K562 (cell line): ENCODE measurements around the gene SLC5A6. TPM values are rescaled to one million over a fixed set of nuclear protein-coding genes. Genes with fewer than 3 reads are reported as not detected.

Experiments used
- ATAC-seq: fragments of 200-7000 bp; cut with Tn5 transposase; 3 replicates; pipeline ENCODE4 v1.9.1; 2020; ENCODE audit warnings: moderate library complexity
- BruUV-seq: library from RNA; stranded (reverse); fragments of 400-500 nt; replicated peaks from 2 replicates; lab custom pipeline; 2021; lab: Mats Ljungman, UMichigan
- CTCF ChIA-PET: fragments of 300-600 bp; formaldehyde crosslinking; extraction: SDS; loops from one replicate; lab custom pipeline; 2021; ENCODE audit warnings: low intra/inter-chr PET ratio; lab: Yijun Ruan, JAX
- POLR2A ChIA-PET: fragments of 300-600, 350-650 bp; sonication (Branson Sonifier 250); formaldehyde crosslinking; extraction: SDS; loops from one replicate; lab custom pipeline; 2021; ENCODE audit warnings: antibody characterized with exemption, inconsistent platforms; lab: Yijun Ruan, JAX
- DNase-seq, 4 experiments: peaks; one replicate each; pipeline versions ENCODE4 v3.0.0 to v3.0.0-alpha.2; 2011 to 2018; ENCODE audit warnings: low spot score in 3 of 4, mixed read lengths in 3 of 4; ENCODE audit errors: extremely low read depth in 1 of 4
- FAIRE-seq: peaks from 2 replicates; lab custom pipeline; 2011; peaks lifted over from hg19 to GRCh38; lab: Jason Lieb, UNC
- H2AFZ ChIP-seq: 2 replicates; pipeline ENCODE4 v1.6.0; 2011; ENCODE audit warnings: low read depth, low read length, control low read depth, inconsistent platforms
- H3K27ac ChIP-seq: fragments of 200-600 bp; 3 replicates; pipeline ENCODE4 v1.8.0; 2011; ENCODE audit warnings: low read depth, mild to moderate bottlenecking, control low read depth, inconsistent platforms, low read length, moderate library complexity, mixed read lengths; ENCODE audit errors: extremely low read depth
- H3K27me3 ChIP-seq, 2 experiments: fragments of 300-600 bp in 1 of 2; 2 replicates in 1 of 2; 3 replicates in 1 of 2; pipeline versions ENCODE4 v1.6.0 to v1.8.0; 2011; ENCODE audit warnings: inconsistent platforms in 2 of 2, low read length in 2 of 2, mild to moderate bottlenecking in 1 of 2, mixed read lengths in 1 of 2, moderate library complexity in 1 of 2; ENCODE audit not compliant: control insufficient read depth in 2 of 2, insufficient read depth in 2 of 2
- H3K36me3 ChIP-seq: fragments of 300-600 bp; 3 replicates; pipeline ENCODE4 v1.8.0; 2011; ENCODE audit warnings: mild to moderate bottlenecking, low read length, inconsistent platforms; ENCODE audit not compliant: control insufficient read depth, insufficient read depth
- H3K4me1 ChIP-seq, 2 experiments: fragments of 200-600 bp in 1 of 2; replicated peaks in 1 of 2; 2 replicates in 1 of 2; 3 replicates in 1 of 2; pipeline versions ENCODE4 v1.5.1 to v1.8.0; 2011; ENCODE audit warnings: inconsistent platforms in 2 of 2, low read length in 2 of 2, mild to moderate bottlenecking in 1 of 2, mixed read lengths in 1 of 2, moderate library complexity in 1 of 2; ENCODE audit not compliant: control insufficient read depth in 2 of 2, insufficient read depth in 2 of 2
- H3K4me2 ChIP-seq: 2 replicates; pipeline ENCODE4 v1.6.1; 2011; ENCODE audit warnings: low read length, control low read depth, inconsistent platforms, mixed read lengths; ENCODE audit not compliant: insufficient read depth
- H3K4me3 ChIP-seq: fragments of 200-600 bp; sonication (generic), shearing (Covaris generic); 2 replicates; pipeline ENCODE4 v1.5.1; 2016; ENCODE audit warnings: control low read depth, inconsistent platforms
- H3K79me2 ChIP-seq: fragments of 200-600 bp; 3 replicates; pipeline ENCODE4 v1.8.0; 2011; ENCODE audit warnings: low read length, inconsistent platforms; ENCODE audit not compliant: control insufficient read depth, insufficient read depth
- H3K9ac ChIP-seq, 2 experiments: 2 replicates each; pipeline versions ENCODE4 v1.6.0 to v1.6.1; 2011; ENCODE audit warnings: low read depth in 2 of 2, low read length in 2 of 2, control low read depth in 1 of 2, inconsistent platforms in 1 of 2, mild to moderate bottlenecking in 1 of 2, mixed read lengths in 1 of 2; ENCODE audit not compliant: insufficient read depth in 1 of 2
- H3K9me1 ChIP-seq: one replicate; pipeline ENCODE4 v1.6.0; 2011; ENCODE audit warnings: inconsistent platforms, mild to moderate bottlenecking, low read length, moderate library complexity; ENCODE audit not compliant: control insufficient read depth, insufficient read depth
- H3K9me3 ChIP-seq: replicated peaks from 2 replicates; pipeline ENCODE4 v1.5.1; 2011; ENCODE audit warnings: low read depth, low read length, inconsistent platforms; ENCODE audit not compliant: control insufficient read depth, insufficient read depth
- H4K20me1 ChIP-seq: replicated peaks from 2 replicates; pipeline ENCODE4 v1.6.1; 2011; ENCODE audit warnings: low read length, inconsistent platforms, mixed read lengths; ENCODE audit not compliant: control insufficient read depth, insufficient read depth
- CHD2 ChIP-seq: IDR thresholded peaks from 2 replicates; pipeline ENCODE4 v1.6.1; 2011; ENCODE audit warnings: low read depth, low read length
- CHD7 ChIP-seq: fragments of 200-600 bp; sonication (generic); IDR thresholded peaks from one replicate; pipeline ENCODE4 v1.6.1; 2012; ENCODE audit warnings: mild to moderate bottlenecking, low read depth, low read length, inconsistent platforms
- CREB1 ChIP-seq, 2 experiments: sonication (generic) in 1 of 2; formaldehyde crosslinking in 1 of 2; IDR thresholded peaks; 2 replicates each; pipeline versions ENCODE4 v1.6.1 to v1.8.0; 2012 to 2022; ENCODE audit warnings: inconsistent platforms in 1 of 2, mild to moderate bottlenecking in 1 of 2, missing genetic modification reagents in 1 of 2, moderate library complexity in 1 of 2
- ELF2 ChIP-seq: fragments of 250-450 bp; sonication (Bioruptor Pico); IDR thresholded peaks from 2 replicates; pipeline ENCODE4 v1.5.0; 2021; ENCODE audit warnings: mild to moderate bottlenecking
- EZH2 ChIP-seq: IDR thresholded peaks from 2 replicates; pipeline ENCODE4 v1.6.1; 2012; ENCODE audit warnings: low read depth, mild to moderate bottlenecking, inconsistent platforms, low read length, borderline replicate concordance
- HINFP ChIP-seq: fragments of 450-650 bp; conservative IDR thresholded peaks from 2 replicates; pipeline ENCODE4 v1.6.1; 2016; ENCODE audit warnings: missing genetic modification characterization, low read depth, mild to moderate bottlenecking, control low read depth, missing compliant biosample characterization
- RUNX1 ChIP-seq: sonication (generic); IDR thresholded peaks from 2 replicates; pipeline ENCODE4 v1.6.1; 2016; ENCODE audit warnings: antibody characterized with exemption, low read depth
- ZKSCAN3 ChIP-seq: fragments of 250-450 bp; sonication (Bioruptor Pico); IDR thresholded peaks from 2 replicates; pipeline ENCODE4 v1.4.0; 2020
- WGBS: fragments of 100-300 bp; shearing (Covaris generic); methylation state at CpG from one replicate; pipeline ENCODE4 v1.1.6; 2016; ENCODE audit warnings: low coverage, mixed read lengths; ENCODE audit not compliant: insufficient coverage; ENCODE audit errors: missing lambda C conversion rate; 5-methylcytosine and 5-hydroxymethylcytosine counted together
- in situ Hi-C: fragments of 300-500 bp; cut with MboI; formaldehyde crosslinking; loops from 4 replicates; pipeline ENCODE4 v1.15.0; 2018; ENCODE audit warnings: inconsistent platforms, mixed read lengths
- intact Hi-C: fragments of 100-400 bp; cut with micrococcal nuclease; formaldehyde crosslinking; loops from 2 replicates; pipeline ENCODE4 v1.14.2; 2022
- polyA plus RNA-seq, 8 experiments: library from polyadenylated mRNA; depleted of rRNA in 4 of 8; stranded (reverse) in 5 of 8; unstranded in 3 of 8; fragments of >200 nt; fragmentation: Nextera tagmentation in 2 of 8; fragmentation: Illumina TruSeq in 1 of 8; extraction: Ambion mirVana in 2 of 8; extraction: Trizol in 1 of 8; gene quantifications; 2 replicates each; pipeline versions ENCODE4 v1.2.1 to v1.2.3, GENCODE V29; 2011 to 2014; ENCODE audit warnings: inconsistent platforms in 1 of 8, missing spikeins in 1 of 8
- total RNA-seq, 7 experiments: library from RNA; depleted of rRNA in 6 of 7; stranded (reverse); fragments of >200 nt in 6 of 7; fragmentation: Illumina TruSeq in 2 of 7; extraction: Trizol in 2 of 7; gene quantifications; 2 replicates each; pipeline versions ENCODE4 v1.2.1 to v1.2.3, GENCODE V29; 2011 to 2021; ENCODE audit warnings: low replicate concordance in 1 of 7

Gene SLC5A6
- total and polyA plus RNA-seq, 9 of the 15 experiments (the other 6 are each of a cell fraction or from before 2014, with no cell fraction given), result 32.6 to 137 (median 107) TPM

- TF ChIP-seq ZKSCAN3 (CRISPR knock-in tag), result no peak
Observed at GRCh38 chr2:27219091-27219490, 7.0 kb upstream of the SLC5A6 start (continued).

- H2AFZ ChIP-seq, result no peak overlapping the region
- ChIA-PET POLR2A (interaction anchor here (0.9 to 2.9 kb wide), 5 partner anchors 12 to 27 kb away, joined by 3 to 12 read pairs (median 3); no protein-coding TSS in a partner anchor), CTCF (no interaction called here)
- peaks cover 75% of the 10 kb centered on the region for H3K36me3 ChIP-seq
- H3K9me3 ChIP-seq, result no peaks in the 10 kb centered on the region
- no peaks in the 10 kb centered on the region for H4K20me1 ChIP-seq
- in situ Hi-C loops, result no loop called here
- DNase-seq, result no peak
- peak overlapping the region; percentile 91 for H3K27ac ChIP-seq
- peaks cover 19% of the 10 kb centered on the region in 2 experiments; a peak in 4 of 5 replicates for H3K4me1 ChIP-seq
- FAIRE-seq, result peak; percentile 11
- no peak for ATAC-seq
- peak overlapping the region; percentile 94 to 100; a peak in 2 of 4 replicates for H3K9ac ChIP-seq
- no peaks in the 10 kb centered on the region for H3K27me3 ChIP-seq
- H3K4me3 ChIP-seq, result peak overlapping the region; percentile 65; the same call in 1 of the 2 replicates
- no TSS peak for BruUV-seq
- no peak for TF ChIP-seq CHD7
- no peak for TF ChIP-seq EZH2
- TF ChIP-seq HINFP (tag), result no peak
- TF ChIP-seq CREB1 (IDR thresholded peaks at IDR 0.05), result no peak
- no peak for TF ChIP-seq CREB1 (CRISPR knock-in tag; IDR thresholded peaks at IDR 0.05)
- no peak for TF ChIP-seq ELF2 (CRISPR knock-in tag)
- no peak for TF ChIP-seq CHD2
- no peak for TF ChIP-seq RUNX1
- H3K79me2 ChIP-seq, result peaks cover 41% of the 10 kb centered on the region
- 10% methylated on average over 4 of the region's 4 CpGs for WGBS
- H3K9me1 ChIP-seq, result no peaks in the 10 kb centered on the region
- intact Hi-C loops, result no loop called here
- peak overlapping the region; percentile 93 for H3K4me2 ChIP-seq
Observed at GRCh38 chr2:27218614-27219013, 6.5 kb upstream of the SLC5A6 start.
